CD4-positive, alpha-beta T cell treated with Interleukin-6 at 100 ng/mL for 8 hours (primary cell): ENCODE results near the gene WFDC1.

Experiments
- DNase-seq: peaks from one replicate; pipeline ENCODE4 v3.0.0-alpha.2; 2020; ENCODE audit warnings: mixed read lengths, low spot score

WFDC1 gene

GRCh38 chr16:84302111-84302954, 7.7 kb downstream of the WFDC1 start:
- DNase-seq = no peak

DNA sequence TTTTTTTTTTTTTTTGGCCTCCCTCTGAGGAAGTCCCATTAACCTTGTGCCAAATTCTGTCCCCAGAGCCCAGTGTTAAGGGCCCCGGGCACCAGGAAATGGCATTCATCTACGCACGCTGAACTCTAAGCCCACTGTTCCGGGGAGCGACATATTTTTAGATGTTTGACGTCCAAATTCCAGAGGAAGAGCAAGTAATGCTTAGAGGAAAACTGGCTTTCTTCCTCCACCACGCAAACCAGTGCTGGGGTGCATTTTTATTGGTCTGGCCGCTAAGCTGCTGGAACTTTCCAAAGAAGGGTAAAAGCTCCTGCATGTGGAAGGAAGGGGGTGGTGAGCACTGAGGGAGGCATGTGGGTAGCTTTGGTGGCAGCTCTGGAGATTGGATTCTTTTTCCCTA, 8.3 kb downstream of the WFDC1 start:
- DNase-seq = no peak

GRCh38 chr16:84303516-84303915, 8.8 kb downstream of the WFDC1 start:
- no peak for DNase-seq

- DNase-seq = no peak
These were observed 11.9 kb downstream of the WFDC1 start for GRCh38 chr16:84306564-84306963.

DNA sequence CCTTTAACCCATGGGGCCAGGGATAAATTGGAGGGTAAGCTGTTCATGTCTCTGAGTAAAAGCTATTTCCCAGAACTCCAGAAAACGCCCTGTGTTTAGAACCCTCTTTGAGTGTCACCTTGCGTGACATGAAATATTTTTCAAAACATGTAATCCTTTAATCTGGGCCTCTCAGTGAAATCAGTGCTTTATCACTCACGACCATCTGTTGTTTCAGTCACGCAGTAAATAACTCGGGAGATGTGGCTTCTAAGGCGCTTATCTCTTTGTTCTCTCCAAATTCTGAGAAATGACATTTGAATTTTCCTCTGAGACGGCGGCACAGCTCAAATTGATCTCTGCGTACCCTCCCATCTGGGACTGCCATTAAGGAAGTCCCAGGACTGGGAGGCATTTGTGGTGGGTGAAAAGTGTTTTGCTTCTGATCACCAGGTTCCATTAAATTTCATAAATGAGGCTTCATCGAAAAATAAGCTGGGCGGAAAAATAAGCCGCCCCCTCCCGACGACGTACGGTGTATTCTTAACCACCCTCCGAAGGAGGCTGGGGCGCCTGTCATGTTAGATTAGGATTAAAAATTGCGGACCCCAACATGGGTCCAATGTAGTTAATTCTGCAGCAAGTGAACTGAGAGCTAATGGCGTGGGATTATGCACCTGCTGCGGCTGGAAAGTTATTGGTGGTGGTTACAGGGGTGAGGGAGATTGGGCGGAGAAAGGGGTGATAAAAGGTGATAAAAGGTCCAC, 12.7 kb downstream of the WFDC1 start:
- DNase-seq = no peak

- DNase-seq = no peak
These were observed 13.4 kb downstream of the WFDC1 start for GRCh38 chr16:84308120-84308519.

GRCh38 chr16:84310642-84311041, 16.0 kb downstream of the WFDC1 start:
- DNase-seq = no peak

DNA sequence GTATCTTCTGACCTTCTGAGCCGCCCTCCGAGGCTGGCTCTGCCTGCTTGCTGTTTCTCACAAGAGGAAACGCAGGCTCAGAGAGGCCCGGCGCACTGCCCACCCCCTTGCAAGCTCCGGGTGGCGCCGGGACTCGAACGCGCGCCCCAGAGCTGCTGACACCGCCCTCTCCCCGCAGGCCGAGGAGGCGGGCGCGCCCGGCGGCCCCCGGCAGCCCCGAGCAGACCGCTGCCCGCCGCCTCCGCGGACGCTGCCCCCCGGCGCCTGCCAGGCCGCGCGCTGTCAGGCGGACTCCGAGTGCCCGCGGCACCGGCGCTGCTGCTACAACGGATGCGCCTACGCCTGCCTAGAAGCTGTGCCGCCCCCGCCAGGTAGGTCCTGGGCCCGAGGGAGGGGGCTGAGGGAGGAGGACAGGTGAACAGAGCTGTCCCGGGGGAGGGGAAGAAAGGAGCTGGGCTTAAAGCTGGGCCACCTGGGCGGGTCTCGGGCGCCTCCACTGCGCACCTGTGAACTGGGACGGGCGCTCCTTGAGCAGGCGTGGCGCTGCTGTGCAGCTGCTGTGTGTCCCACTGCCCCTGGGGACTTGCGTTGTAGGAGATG, 18.2 kb downstream of the WFDC1 start:
- DNase-seq = no peak

GRCh38 chr16:84313921-84314320, 19.2 kb downstream of the WFDC1 start:
- DNase-seq = no peak

DNA sequence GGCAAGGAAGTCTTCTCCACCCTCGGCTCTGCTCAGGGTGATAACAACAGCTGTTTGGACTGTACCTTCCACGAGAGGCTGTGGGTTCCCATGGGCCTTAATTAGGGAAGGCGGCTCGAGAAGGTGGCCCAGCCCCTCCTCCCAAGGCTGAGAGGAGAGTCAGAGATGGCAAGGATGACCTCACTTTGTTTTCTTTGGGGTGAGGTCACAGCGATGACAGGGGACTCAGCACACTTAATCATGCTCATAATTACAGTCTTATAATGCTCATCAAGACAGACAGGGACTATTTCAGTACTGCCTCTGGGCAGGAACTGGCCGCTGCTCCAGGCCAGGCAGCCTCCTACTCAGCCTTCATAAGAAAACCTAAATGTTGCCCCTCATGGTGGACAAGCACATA, 19.7 kb downstream of the WFDC1 start:
- DNase-seq = no peak

- DNase-seq = no peak
These were observed 20.1 kb downstream of the WFDC1 start for GRCh38 chr16:84314814-84315213.

- no peak for DNase-seq
These were observed 20.7 kb downstream of the WFDC1 start for GRCh38 chr16:84315422-84315821.

GRCh38 chr16:84318091-84318975, 23.7 kb downstream of the WFDC1 start:
- no peak for DNase-seq

- no peak for DNase-seq
These were observed 24.6 kb downstream of the WFDC1 start for GRCh38 chr16:84319146-84319760.

GRCh38 chr16:84320511-84320910, 25.8 kb downstream of the WFDC1 start:
- DNase-seq = no peak

DNA sequence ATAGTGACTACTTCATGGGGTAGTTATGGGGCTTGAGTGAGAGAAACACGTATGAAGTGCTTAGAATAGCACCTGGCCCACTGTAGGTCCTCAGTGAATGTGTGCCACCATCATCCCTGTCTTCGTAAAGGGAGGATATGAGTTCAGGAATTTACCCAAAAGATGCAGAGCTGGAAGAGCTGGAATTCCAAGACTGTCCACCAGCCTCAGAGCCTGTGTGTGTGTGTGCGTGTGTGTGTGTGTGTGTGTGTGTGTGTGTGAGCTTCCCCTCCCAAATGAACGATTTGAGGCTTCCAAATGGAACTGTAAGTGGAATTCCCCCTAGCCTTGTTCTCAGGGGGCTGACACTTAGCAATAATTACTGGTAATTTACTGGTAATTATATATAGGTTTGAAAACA, 27.3 kb downstream of the WFDC1 start:
- no peak for DNase-seq

- DNase-seq = no peak
These were observed 28.1 kb downstream of the WFDC1 start for GRCh38 chr16:84322749-84323148.

DNA sequence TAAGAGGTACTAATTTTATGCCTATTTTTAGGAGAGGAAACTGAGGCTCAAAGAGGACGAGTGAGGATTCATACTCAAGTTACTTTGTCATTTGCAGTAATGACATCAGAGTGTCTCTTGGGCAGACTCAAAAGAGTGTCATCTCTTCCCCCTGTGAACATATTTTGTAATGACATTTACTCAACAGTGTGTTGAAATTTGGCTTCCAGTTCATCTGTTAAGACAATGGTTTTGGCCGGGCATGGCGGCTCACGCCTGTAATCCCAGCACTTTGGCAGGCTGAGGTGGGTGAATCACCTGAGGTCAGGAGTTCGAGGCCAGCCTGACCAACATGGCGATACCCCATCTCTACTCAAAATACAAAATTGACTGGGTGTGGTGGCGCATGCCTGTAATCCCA, 28.9 kb downstream of the WFDC1 start:
- no peak for DNase-seq

GRCh38 chr16:84324434-84325262, 30.0 kb downstream of the WFDC1 start:
- DNase-seq = no peak

DNA sequence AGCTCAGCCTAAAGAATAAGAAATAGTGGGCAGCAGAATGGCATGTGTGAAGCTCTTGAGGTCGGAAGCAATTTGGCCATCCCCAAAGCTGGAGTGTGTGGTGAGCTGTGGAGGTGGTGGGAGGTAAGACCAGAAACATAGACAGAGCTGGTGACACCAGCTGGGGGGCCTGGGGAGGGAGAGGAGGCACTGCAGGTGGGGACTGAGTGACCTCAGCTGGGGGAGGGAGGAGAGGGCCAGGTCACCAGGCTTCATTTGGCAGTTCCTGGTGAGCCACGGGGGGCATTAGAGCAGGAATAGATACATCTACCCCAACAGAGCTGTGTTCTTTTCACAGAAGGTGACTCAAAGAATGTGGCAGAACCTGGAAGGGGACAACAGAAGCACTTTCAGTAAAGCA, 31.9 kb downstream of the WFDC1 start:
- no peak for DNase-seq
